GM21576 (cell line): ENCODE measurements around the gene CCS.
"Not testable (repeated sequence)": the region's sequence is repeated elsewhere in the genome, so short reads cannot be mapped to it uniquely, and the experiment has no call there.

Experiments used
- ATAC-seq: cut with Tn5 transposase; IDR thresholded peaks from one replicate; pipeline ENCODE4 v1.9.1; 2021; ENCODE audit warnings: mild to moderate bottlenecking, moderate library complexity; ENCODE audit not compliant: unreplicated experiment

The CCS gene, protein sequence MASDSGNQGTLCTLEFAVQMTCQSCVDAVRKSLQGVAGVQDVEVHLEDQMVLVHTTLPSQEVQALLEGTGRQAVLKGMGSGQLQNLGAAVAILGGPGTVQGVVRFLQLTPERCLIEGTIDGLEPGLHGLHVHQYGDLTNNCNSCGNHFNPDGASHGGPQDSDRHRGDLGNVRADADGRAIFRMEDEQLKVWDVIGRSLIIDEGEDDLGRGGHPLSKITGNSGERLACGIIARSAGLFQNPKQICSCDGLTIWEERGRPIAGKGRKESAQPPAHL

DNA sequence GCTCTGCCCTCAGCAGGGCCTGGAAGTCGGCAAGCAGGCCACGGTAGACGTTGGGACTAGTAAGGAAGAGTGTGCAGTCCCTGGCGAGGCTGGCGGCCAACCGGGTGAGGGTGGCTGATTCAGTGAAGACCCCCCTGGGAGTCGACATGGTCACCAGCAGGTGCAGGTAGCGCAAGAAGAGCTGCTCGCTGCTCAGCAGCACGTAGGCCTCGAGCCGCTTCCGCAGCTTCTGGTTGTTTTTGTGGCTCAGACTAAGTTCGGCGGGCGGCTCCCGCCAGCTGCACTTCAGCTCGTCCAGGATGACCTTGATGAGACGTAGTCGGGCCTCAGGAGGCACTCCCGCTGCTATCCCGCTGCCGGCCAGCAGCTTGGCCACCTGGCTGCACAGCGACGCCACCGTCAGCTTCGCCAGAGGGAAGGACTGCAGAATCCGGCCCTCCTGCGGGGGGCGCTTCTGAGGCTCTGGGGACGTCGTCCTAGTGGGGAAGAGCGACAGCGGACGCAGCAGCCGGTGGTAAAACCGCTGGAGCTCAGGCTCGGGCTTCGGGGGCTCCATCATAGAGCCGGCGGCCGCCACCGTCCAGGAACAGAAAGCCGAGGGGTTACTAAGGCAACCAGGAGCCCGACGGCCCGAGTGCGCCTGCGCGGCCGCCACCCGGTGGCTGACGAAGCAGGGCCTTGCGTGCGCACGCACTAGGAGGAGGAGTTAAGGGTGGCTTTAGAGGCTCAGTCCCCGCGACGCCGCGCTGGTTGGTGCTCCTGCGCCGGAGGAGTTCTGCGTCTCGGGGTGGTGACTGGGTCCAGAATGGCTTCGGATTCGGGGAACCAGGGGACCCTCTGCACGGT, at the start of gene CCS, which contains the start of gene CCDC87:
TSS of gene CCS (plus strand) at position 729 of the 846 bp plus-strand sequence. CDS start at position 806, 77 bp downstream.
TSS of gene CCDC87 (minus strand) at position 607 of the 846 bp plus-strand sequence. CDS start at position 559, 48 bp downstream.
- ATAC-seq = peak; percentile 80

- no peak for ATAC-seq
Observed at GRCh38 chr11:66543263-66544107, 49.5 kb upstream of the CCS start.

GRCh38 chr11:66544952-66545351, 48.0 kb upstream of the CCS start:
- not testable (repeated sequence) for ATAC-seq

DNA sequence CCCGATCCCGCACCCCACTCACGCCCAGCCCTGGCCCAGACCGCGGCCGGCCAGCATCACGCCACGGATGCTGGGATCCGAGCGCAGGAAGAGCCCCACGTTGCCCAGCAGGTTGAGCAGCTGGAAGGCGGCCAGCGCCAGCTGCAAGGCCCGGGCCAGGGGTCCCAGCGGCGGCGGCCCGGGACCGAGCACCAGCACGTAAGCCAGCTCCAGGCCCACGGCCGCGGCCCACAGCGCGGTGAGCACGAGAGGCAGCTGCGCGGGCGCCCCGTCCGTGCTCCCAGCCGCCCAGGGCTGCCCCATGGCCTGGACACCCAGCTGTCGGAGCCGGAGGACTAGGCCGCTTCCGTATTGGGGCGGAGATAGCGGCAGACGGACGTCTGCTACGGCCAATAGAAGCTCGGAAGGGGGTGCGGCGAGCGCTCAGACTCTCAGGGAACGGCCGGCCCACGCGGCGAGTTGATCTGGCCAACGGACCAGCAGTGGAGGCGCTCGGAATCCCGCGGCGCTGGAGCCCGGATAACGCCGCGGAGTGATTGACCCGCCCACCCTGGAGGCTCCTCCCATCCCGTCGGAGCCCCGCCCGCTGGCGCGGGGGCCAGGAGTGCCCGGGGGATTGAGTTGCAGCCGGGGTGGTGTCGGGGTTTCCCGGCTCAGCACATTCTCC, 47.2 kb upstream of the CCS start, which contains the start of gene ZDHHC24:
TSS of gene ZDHHC24 (minus strand) at position 348 of the 667 bp plus-strand sequence. CDS start at position 303, 45 bp downstream.
- ATAC-seq = peak; percentile 78

DNA sequence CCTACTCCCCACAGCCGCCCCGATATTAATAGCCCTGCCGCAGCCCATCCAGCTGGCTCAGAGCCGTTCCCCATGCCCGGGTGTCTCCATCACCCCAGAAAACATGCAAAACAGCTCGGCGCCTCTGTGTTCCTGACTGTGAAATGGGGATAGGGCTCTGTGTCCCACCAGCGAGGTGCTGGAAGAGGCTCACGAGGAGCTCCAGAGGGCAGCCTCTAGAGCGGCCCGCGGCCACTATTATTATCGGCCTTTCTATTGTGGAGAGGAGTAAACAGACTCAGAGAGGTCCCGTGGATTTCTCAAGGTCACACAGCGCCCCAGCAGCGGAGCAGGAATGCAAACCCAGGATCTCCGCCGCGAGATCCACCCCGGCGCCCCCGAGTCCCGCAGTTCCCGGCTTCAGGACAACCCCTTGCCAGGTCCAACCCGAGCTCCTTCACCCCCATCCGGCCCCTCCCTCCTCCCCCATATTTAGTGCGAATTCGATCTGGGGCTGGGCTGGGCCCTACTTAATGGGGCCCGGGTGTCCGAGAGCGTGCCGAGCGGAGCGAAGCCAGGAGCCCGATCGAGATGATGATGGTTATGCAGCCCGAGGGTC, 46.5 kb upstream of the CCS start, which contains the start of gene ACTN3:
TSS of gene ACTN3 (plus strand) at position 536 of the 598 bp plus-strand sequence. CDS start at position 571, 35 bp downstream.
- ATAC-seq = no peak

GRCh38 chr11:66546966-66547661, 45.9 kb upstream of the CCS start:
- no peak for ATAC-seq

GRCh38 chr11:66547662-66548009, 45.3 kb upstream of the CCS start:
- ATAC-seq = no peak

DNA sequence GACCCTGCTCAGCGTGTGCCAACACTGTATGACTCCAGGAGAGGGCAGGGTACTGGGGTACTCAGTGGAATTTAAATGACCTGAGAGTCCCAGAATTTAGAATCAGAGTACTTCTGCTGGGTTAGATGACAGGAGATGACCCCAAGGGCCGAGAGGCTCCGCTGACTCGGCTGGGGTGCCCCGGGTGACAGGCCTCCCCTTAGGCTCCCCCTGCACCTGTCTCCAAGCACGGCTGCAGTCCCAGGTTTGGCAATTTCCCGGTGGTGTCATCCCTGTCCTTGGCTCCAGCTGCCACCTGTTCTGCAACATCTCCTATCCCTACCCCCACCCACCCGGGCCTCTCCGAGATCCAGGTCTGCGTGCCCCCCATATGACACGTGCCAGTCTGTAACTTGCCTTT, 44.9 kb upstream of the CCS start:
- no peak for ATAC-seq

GRCh38 chr11:66548774-66549630, 44.0 kb upstream of the CCS start:
- ATAC-seq = no peak

- no peak for ATAC-seq
Observed at GRCh38 chr11:66549696-66550095, 43.3 kb upstream of the CCS start.

DNA sequence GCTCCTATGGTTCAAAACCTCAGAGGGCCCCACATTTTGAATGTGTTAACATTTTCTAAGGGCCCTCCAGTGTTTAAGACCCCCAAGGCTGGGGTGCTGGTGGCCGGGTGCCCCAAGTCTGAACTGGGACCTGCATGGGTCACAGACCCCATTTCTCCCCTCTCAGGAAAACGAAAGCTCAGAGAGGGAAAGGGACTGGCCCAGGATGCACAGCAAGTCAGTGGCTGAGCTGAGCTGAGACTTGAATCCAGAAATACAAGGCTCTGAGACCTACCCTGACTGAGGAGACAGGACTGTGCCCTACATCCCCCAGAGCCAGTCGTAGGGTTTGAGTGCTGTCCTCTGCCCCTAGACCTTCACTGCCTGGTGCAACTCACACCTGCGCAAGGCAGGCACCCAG, 42.1 kb upstream of the CCS start:
- ATAC-seq = no peak

GRCh38 chr11:66554602-66555001, 38.4 kb upstream of the CCS start:
- no peak for ATAC-seq

DNA sequence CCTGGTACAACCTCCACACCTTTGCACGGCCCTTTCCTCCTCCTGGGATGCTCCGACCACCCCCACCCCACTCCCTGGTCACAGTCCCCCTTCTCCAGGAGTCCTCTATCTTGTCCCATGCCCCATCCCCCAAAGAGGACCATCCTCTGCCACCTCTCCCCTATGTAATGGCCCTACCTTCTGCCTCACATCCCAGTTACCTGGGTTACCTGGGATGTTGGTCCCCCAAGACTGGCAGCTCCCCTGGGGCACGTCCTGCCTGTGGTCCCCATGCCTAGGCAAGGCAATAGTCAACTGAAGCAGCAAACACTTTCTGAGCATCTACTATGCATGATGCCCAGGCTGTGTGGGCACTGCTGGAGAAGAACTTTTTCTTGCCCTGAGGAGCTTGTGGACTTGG, 37.6 kb upstream of the CCS start:
- no peak for ATAC-seq

GRCh38 chr11:66556086-66556485, 36.9 kb upstream of the CCS start:
- no peak for ATAC-seq

GRCh38 chr11:66557733-66558326, 35.2 kb upstream of the CCS start:
- ATAC-seq = no peak

DNA sequence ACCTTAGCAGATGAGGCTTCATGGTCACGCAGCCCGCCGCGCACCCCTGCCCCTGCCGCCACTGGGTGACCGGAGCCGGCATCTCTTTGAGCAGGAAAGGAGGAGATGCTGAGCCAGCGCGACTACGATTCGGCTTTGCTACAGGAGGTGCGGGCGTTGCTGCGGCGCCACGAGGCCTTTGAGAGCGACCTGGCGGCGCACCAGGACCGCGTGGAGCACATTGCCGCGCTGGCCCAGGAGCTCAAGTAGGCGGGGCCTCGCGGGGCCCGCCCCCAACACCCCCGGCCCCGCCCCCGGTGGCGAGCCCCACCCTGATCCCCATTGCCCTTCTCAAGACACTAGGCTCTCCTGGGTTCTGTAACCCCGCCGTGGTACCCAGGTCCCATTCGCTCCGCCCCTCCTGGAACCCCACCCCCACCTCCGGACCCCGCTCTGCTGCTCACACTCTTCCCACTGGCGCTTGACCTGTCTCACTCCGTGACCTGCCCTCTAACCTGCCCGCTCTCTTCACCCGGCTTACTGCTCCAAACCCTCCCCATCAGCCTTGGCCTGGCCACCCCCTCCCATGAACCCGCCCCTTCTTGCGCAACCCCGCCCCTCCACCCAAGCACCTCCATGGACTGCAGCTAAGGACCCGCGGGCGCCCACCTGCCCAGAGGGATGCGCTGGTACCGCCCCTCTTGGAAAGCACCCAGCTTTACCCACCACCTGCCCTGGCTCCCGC, 33.7 kb upstream of the CCS start:
- no peak for ATAC-seq

DNA sequence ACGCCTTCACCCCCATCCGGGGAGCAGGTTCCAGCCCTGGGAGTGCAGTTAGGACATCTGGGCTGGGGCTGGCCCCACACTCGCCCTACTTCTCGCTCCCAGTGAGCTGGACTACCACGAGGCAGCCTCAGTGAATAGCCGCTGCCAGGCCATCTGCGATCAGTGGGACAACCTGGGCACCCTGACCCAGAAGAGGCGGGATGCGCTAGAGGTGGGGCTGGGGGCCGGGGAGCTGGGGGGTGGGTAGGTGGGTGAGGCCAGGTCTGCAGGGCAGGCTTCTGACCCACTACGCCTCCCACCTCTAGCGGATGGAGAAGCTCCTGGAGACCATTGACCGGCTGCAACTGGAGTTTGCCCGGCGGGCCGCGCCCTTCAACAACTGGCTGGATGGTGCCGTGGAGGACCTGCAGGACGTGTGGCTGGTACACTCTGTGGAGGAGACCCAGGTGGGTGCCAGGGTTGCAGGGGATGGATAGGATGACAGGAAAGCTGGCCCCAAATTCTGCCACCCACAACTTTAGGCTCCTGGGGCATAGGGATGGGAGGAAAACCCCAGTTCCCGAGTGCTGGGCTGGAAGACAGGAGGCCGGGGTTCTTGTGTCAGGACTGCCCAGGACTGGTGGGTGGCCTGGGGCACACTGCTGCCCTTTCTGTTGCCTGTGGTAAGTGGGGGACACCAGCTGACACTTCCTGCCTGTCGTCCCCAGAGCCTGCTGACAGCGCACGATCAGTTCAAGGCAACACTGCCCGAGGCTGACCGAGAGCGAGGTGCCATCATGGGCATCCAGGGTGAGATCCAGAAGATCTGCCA, 32.9 kb upstream of the CCS start:
- no peak for ATAC-seq
